NT2/D1 (cell line): ENCODE data around the gene RHBDD1.

Source experiments
- DNase-seq: peaks from one replicate; pipeline ENCODE4 v3.0.0-alpha.2; 2011; ENCODE audit warnings: low read depth, low spot score
- H3K27me3 ChIP-seq: 2 replicates; pipeline ENCODE4 v1.6.0; 2011; ENCODE audit warnings: mild to moderate bottlenecking; ENCODE audit not compliant: insufficient read length, insufficient read depth
- H3K36me3 ChIP-seq: 2 replicates; pipeline ENCODE4 v1.6.1; 2011; ENCODE audit warnings: mild to moderate bottlenecking, low read length, mixed read lengths; ENCODE audit not compliant: insufficient read depth, insufficient read length
- H3K4me1 ChIP-seq: 2 replicates; pipeline ENCODE4 v1.5.1; 2011; ENCODE audit not compliant: insufficient read depth, insufficient read length
- H3K4me3 ChIP-seq: 2 replicates; pipeline ENCODE4 v1.5.1; 2011; ENCODE audit warnings: low read depth; ENCODE audit not compliant: insufficient read length
- H3K9ac ChIP-seq: 2 replicates; pipeline ENCODE4 v1.6.0; 2011; ENCODE audit warnings: low read depth; ENCODE audit not compliant: insufficient read length
- H3K9me3 ChIP-seq: 2 replicates; pipeline ENCODE4 v1.5.1; 2011; ENCODE audit warnings: mild to moderate bottlenecking, low read length; ENCODE audit not compliant: insufficient read depth
- SUZ12 ChIP-seq: IDR thresholded peaks from 2 replicates; pipeline ENCODE4 v1.6.1; 2011; ENCODE audit not compliant: insufficient read length, insufficient read depth; ENCODE audit errors: extremely low read depth
- YY1 ChIP-seq: IDR thresholded peaks from 2 replicates; pipeline ENCODE4 v1.6.1; 2011; ENCODE audit not compliant: insufficient read length, insufficient read depth
- ZNF274 ChIP-seq: IDR thresholded peaks from 2 replicates; pipeline ENCODE4 v1.6.1; 2011; ENCODE audit warnings: mild to moderate bottlenecking, low read depth, low read length

Gene RHBDD1

GRCh38 chr2:227025510-227025909 is 189.7 kb downstream of the RHBDD1 start:
- TF ChIP-seq SUZ12 = no peak
- no peaks in the 10 kb centered on the region for H3K36me3 ChIP-seq

GRCh38 chr2:227029426-227030105 is 193.7 kb downstream of the RHBDD1 start:
- TF ChIP-seq SUZ12 = no peak
- TF ChIP-seq ZNF274 = no peak
- TF ChIP-seq YY1 = no peak
- H3K9ac ChIP-seq = no peak overlapping the region
- no peak overlapping the region for H3K4me3 ChIP-seq
- H3K9me3 ChIP-seq = no peaks in the 10 kb centered on the region
- no peaks in the 10 kb centered on the region for H3K4me1 ChIP-seq
- DNase-seq = no peak
- H3K27me3 ChIP-seq = no peaks in the 10 kb centered on the region
- no peaks in the 10 kb centered on the region for H3K36me3 ChIP-seq

More at GRCh38 chr2:227025510-227025909, 189.7 kb downstream of the RHBDD1 start:
- no peak overlapping the region for H3K4me3 ChIP-seq
- H3K27me3 ChIP-seq = no peaks in the 10 kb centered on the region
- no peaks in the 10 kb centered on the region for H3K9me3 ChIP-seq
- no peak for DNase-seq
- no peak overlapping the region for H3K9ac ChIP-seq
- H3K4me1 ChIP-seq = no peaks in the 10 kb centered on the region

- Histone ChIP-seq H3K4me3 (no peak overlapping the region), H3K9me3 (no peaks in the 10 kb centered on the region), H3K27me3 (no peaks in the 10 kb centered on the region), H3K4me1 (no peaks in the 10 kb centered on the region), H3K9ac (no peak overlapping the region), H3K36me3 (no peaks in the 10 kb centered on the region)
- DNase-seq = no peak
- TF ChIP-seq YY1 (no peak), ZNF274 (no peak), SUZ12 (no peak)
Measured at GRCh38 chr2:227030789-227031188, 194.9 kb downstream of the RHBDD1 start.

GRCh38 chr2:227031379-227031778 is 195.5 kb downstream of the RHBDD1 start:
- Histone ChIP-seq H3K27me3 (no peaks in the 10 kb centered on the region), H3K4me1 (no peaks in the 10 kb centered on the region), H3K4me3 (no peak overlapping the region), H3K9me3 (no peaks in the 10 kb centered on the region), H3K9ac (no peak overlapping the region), H3K36me3 (no peaks in the 10 kb centered on the region)
- TF ChIP-seq ZNF274 (no peak), YY1 (no peak), SUZ12 (no peak)
- DNase-seq = no peak

GRCh38 chr2:227033471-227034148 is 197.8 kb downstream of the RHBDD1 start:
- TF ChIP-seq ZNF274 (no peak), SUZ12 (no peak), YY1 (no peak)
- no peaks in the 10 kb centered on the region for H3K27me3 ChIP-seq
- H3K4me1 ChIP-seq = no peaks in the 10 kb centered on the region
- DNase-seq = peak; percentile 48
- no peak overlapping the region for H3K9ac ChIP-seq
- no peak overlapping the region for H3K4me3 ChIP-seq
- no peaks in the 10 kb centered on the region for H3K9me3 ChIP-seq
- no peaks in the 10 kb centered on the region for H3K36me3 ChIP-seq

GRCh38 chr2:227035711-227036367 is 200.0 kb downstream of the RHBDD1 start:
- H3K36me3 ChIP-seq = no peaks in the 10 kb centered on the region
- no peak for TF ChIP-seq YY1
- no peak for TF ChIP-seq SUZ12
- no peak for TF ChIP-seq ZNF274
- DNase-seq = no peak
- no peak overlapping the region for H3K4me3 ChIP-seq
- H3K9ac ChIP-seq = no peak overlapping the region
- no peaks in the 10 kb centered on the region for H3K9me3 ChIP-seq
- no peaks in the 10 kb centered on the region for H3K27me3 ChIP-seq
- H3K4me1 ChIP-seq = no peaks in the 10 kb centered on the region

- TF ChIP-seq ZNF274 = no peak
- no peak for TF ChIP-seq YY1
- no peak for TF ChIP-seq SUZ12
- Histone ChIP-seq H3K9me3 (no peaks in the 10 kb centered on the region), H3K4me1 (no peaks in the 10 kb centered on the region), H3K4me3 (no peak overlapping the region), H3K27me3 (no peaks in the 10 kb centered on the region), H3K9ac (no peak overlapping the region), H3K36me3 (no peaks in the 10 kb centered on the region)
- DNase-seq = no peak
Measured at GRCh38 chr2:227036527-227036926, 200.7 kb downstream of the RHBDD1 start.
